BLaER1 (cell line): ENCODE results near the gene RNF157.
A peak's percentile ranks its signal among the peaks of the same experiment; 100 is the strongest.

Experiments
- H3K27ac ChIP-seq: shearing (Covaris generic); formaldehyde crosslinking; 2 replicates; pipeline ENCODE4 v1.8.1; 2022
- H3K27me3 ChIP-seq: shearing (Covaris generic); formaldehyde crosslinking; 2 replicates; pipeline ENCODE4 v1.8.1; 2022
- H3K36me3 ChIP-seq: shearing (Covaris generic); formaldehyde crosslinking; 2 replicates; pipeline ENCODE4 v1.8.1; 2022
- H3K4me1 ChIP-seq: shearing (Covaris generic); formaldehyde crosslinking; 2 replicates; pipeline ENCODE4 v1.8.1; 2022
- H3K4me2 ChIP-seq: shearing (Covaris generic); formaldehyde crosslinking; 2 replicates; pipeline ENCODE4 v1.8.1; 2022
- H3K4me3 ChIP-seq: shearing (Covaris generic); formaldehyde crosslinking; 2 replicates; pipeline ENCODE4 v1.8.1; 2022
- H3K9ac ChIP-seq: shearing (Covaris generic); formaldehyde crosslinking; 2 replicates; pipeline ENCODE4 v1.8.1; 2022
- H3K9me3 ChIP-seq: shearing (Covaris generic); formaldehyde crosslinking; 2 replicates; pipeline ENCODE4 v1.8.1; 2022
- H4K20me1 ChIP-seq: shearing (Covaris generic); formaldehyde crosslinking; 2 replicates; pipeline ENCODE4 v1.8.1; 2022
- Cebpa-rat ChIP-seq: shearing (Covaris generic); IDR thresholded peaks from 2 replicates; pipeline ENCODE4 v1.8.1; 2022

The RNF157 gene

GRCh38 chr17:76119409-76120371 lies 120.6 kb downstream of the RNF157 start:
- Histone ChIP-seq H3K27ac (no peak overlapping the region), H3K9me3 (no peaks in the 10 kb centered on the region), H3K36me3 (no peaks in the 10 kb centered on the region), H3K27me3 (no peaks in the 10 kb centered on the region), H3K4me3 (no peak overlapping the region), H3K4me2 (peak overlapping the region; percentile 98), H3K4me1 (peaks cover 47% of the 10 kb centered on the region), H3K9ac (no peak overlapping the region), H4K20me1 (no peaks in the 10 kb centered on the region)
- TF ChIP-seq Cebpa-rat = no peak

DNA sequence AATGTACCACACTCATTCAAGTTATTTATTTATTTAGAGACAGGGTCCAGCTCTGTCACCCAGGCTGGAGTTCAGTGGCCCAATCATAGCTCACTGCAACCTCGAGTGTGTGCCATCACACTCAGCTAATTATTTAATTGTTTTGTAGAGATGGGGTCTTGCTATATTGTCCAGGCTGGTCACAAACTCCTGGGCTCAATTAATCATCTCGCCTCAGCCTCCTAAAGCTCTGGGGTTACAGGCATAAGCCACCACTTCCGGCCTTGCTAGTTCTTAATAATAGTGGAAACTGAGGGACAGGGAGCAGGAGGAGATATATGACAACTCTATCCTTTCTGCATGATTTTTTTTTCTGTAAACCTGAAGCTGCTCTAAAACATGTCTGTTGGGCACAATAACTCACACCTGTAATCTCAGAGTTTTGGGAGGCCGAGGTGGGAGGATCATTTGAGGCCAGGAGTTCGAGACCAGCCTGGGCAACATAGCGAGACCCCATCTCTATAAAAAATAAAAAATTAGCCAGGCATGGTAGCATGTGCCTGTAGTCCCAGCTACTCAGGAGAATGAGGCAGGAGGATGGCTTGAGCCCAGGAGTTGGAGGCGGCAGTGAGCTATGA lies 125.0 kb downstream of the RNF157 start:
- H3K9me3 ChIP-seq = peaks cover 6% of the 10 kb centered on the region; the same call in 1 of the 2 replicates
- H3K4me2 ChIP-seq = no peak overlapping the region
- no peaks in the 10 kb centered on the region for H3K36me3 ChIP-seq
- no peak overlapping the region for H3K9ac ChIP-seq
- TF ChIP-seq Cebpa-rat = no peak
- H3K4me3 ChIP-seq = no peak overlapping the region
- H3K27ac ChIP-seq = no peak overlapping the region
- no peaks in the 10 kb centered on the region for H3K27me3 ChIP-seq
- H3K4me1 ChIP-seq = peaks cover 12% of the 10 kb centered on the region
- no peaks in the 10 kb centered on the region for H4K20me1 ChIP-seq

- Histone ChIP-seq H4K20me1 (no peaks in the 10 kb centered on the region), H3K9me3 (peaks cover 6% of the 10 kb centered on the region; the same call in 1 of the 2 replicates), H3K4me3 (no peak overlapping the region), H3K9ac (no peak overlapping the region), H3K4me2 (no peak overlapping the region), H3K36me3 (no peaks in the 10 kb centered on the region), H3K27ac (no peak overlapping the region), H3K4me1 (peaks cover under 1% of the 10 kb centered on the region; the same call in 1 of the 2 replicates), H3K27me3 (no peaks in the 10 kb centered on the region)
- TF ChIP-seq Cebpa-rat = no peak
Observed at GRCh38 chr17:76111956-76112355, 128.3 kb downstream of the RNF157 start.

GRCh38 chr17:76107509-76107908 lies 132.8 kb downstream of the RNF157 start:
- Histone ChIP-seq H3K36me3 (no peaks in the 10 kb centered on the region), H3K9me3 (no peaks in the 10 kb centered on the region), H3K4me1 (peaks cover 25% of the 10 kb centered on the region), H3K4me2 (no peak overlapping the region), H3K27ac (no peak overlapping the region), H4K20me1 (no peaks in the 10 kb centered on the region), H3K9ac (no peak overlapping the region), H3K4me3 (no peak overlapping the region), H3K27me3 (no peaks in the 10 kb centered on the region)
- TF ChIP-seq Cebpa-rat = no peak

DNA sequence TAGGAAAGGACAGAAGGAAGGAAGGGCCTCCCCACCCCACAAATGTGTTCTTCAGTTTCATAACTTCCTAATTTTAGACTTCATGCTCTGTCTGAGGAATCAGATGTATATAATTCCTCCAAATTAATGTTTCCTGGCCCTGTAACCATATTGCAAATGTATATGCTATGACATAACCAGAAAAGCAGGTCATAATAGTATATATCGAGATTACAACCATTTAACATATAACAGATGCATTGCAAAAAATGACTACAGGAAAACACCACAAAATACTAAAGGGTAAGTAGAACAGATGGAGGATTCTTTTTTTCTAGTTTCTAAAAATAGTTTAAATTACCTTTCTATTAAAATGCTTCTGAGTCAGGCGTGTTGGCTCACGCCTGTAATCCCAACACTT lies 133.6 kb downstream of the RNF157 start:
- peaks cover 2% of the 10 kb centered on the region for H3K36me3 ChIP-seq
- no peak overlapping the region for H3K4me3 ChIP-seq
- no peaks in the 10 kb centered on the region for H4K20me1 ChIP-seq
- no peak for TF ChIP-seq Cebpa-rat
- H3K4me1 ChIP-seq = peaks cover 33% of the 10 kb centered on the region
- H3K27me3 ChIP-seq = no peaks in the 10 kb centered on the region
- no peak overlapping the region for H3K27ac ChIP-seq
- H3K9ac ChIP-seq = no peak overlapping the region
- H3K4me2 ChIP-seq = no peak overlapping the region; the same call in 1 of the 2 replicates
- H3K9me3 ChIP-seq = no peaks in the 10 kb centered on the region

DNA sequence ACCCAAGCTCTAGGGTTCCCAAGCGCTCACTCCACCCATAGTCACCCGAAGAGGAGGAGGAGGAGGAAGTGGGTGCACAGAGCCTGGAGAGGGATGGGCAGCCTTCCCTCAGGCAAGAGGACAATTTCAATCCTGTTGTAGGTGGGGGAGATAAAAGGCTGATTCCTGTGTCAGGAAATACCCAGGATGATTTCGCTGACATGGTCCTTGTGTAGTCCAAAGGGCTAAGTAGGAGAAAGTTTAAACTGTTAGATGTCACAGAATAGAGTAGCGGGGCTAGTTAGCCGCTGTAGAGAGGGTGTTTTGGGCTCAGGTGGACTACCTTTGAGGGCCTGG lies 135.4 kb downstream of the RNF157 start:
- Histone ChIP-seq H3K4me3 (no peak overlapping the region), H3K9ac (no peak overlapping the region), H3K27ac (no peak overlapping the region), H3K27me3 (no peaks in the 10 kb centered on the region), H3K4me1 (peaks cover 33% of the 10 kb centered on the region), H3K9me3 (no peaks in the 10 kb centered on the region), H3K36me3 (peaks cover 21% of the 10 kb centered on the region), H3K4me2 (no peak overlapping the region), H4K20me1 (no peaks in the 10 kb centered on the region)
- no peak for TF ChIP-seq Cebpa-rat

- Histone ChIP-seq H3K4me1 (peaks cover 33% of the 10 kb centered on the region), H3K27ac (peak overlapping the region; percentile 84), H3K27me3 (no peaks in the 10 kb centered on the region), H3K9ac (peak overlapping the region; percentile 80), H3K4me2 (peak overlapping the region; percentile 87), H4K20me1 (no peaks in the 10 kb centered on the region), H3K9me3 (no peaks in the 10 kb centered on the region), H3K36me3 (peaks cover 26% of the 10 kb centered on the region), H3K4me3 (peak overlapping the region; percentile 81)
- no peak for TF ChIP-seq Cebpa-rat
Observed at GRCh38 chr17:76104140-76104895, 136.0 kb downstream of the RNF157 start.

- TF ChIP-seq Cebpa-rat = no peak
- Histone ChIP-seq H3K4me2 (peak within 1 kb of the TSS; percentile 87), H4K20me1 (no peaks in the 10 kb centered on the region), H3K36me3 (peaks cover 32% of the 10 kb centered on the region), H3K27ac (peak within 1 kb of the TSS; percentile 84), H3K9me3 (no peaks in the 10 kb centered on the region), H3K4me3 (peak within 1 kb of the TSS; percentile 81), H3K27me3 (no peaks in the 10 kb centered on the region), H3K4me1 (peaks cover 33% of the 10 kb centered on the region), H3K9ac (peak within 1 kb of the TSS; percentile 80)
Observed at GRCh38 chr17:76103274-76104139, 136.8 kb downstream of the RNF157 start, which contains the start of gene EXOC7. Gene EXOC7 (minus strand): TSS chr17:76103787. CDS start chr17:76103692, 95 bp downstream.

DNA sequence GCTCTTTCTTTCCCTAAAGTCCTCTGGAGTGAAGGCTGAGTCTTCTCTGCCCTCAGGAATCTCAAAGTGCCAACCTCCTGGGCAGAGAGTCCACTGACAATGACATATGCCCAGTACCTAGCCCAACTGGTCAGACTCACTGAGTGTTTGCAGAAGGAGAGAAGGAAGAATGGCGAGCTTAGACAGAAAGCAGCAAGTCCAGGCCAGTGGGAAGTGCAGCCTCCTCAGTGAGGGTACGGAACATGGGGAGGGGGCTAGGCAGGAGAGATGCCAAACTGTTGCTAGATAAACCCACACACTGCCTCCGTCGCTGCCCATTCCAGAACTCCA lies 137.4 kb downstream of the RNF157 start:
- Histone ChIP-seq H3K27ac (peak overlapping the region; percentile 84), H3K9ac (peak overlapping the region; percentile 80), H3K36me3 (peaks cover 38% of the 10 kb centered on the region), H3K9me3 (no peaks in the 10 kb centered on the region), H3K4me2 (peak overlapping the region; percentile 87), H3K4me1 (peaks cover 33% of the 10 kb centered on the region), H4K20me1 (no peaks in the 10 kb centered on the region), H3K27me3 (no peaks in the 10 kb centered on the region), H3K4me3 (peak overlapping the region; percentile 81)
- TF ChIP-seq Cebpa-rat = no peak
